WTC11 (cell line): ENCODE data around the gene VCL. TPM values are rescaled to one million over a fixed set of nuclear protein-coding genes. Genes with fewer than 3 reads are reported as not detected.

Experiments used
- ATAC-seq: fragments of 200-7000 bp; cut with Tn5 transposase; 2 replicates; pipeline ENCODE4 v1.10.0; 2021; ENCODE audit warnings: mild to moderate bottlenecking, moderate library complexity
- CTCF ChIA-PET: fragments of 300-600 bp; sonication (Branson Sonifier 250); formaldehyde crosslinking; loops from one replicate; lab custom pipeline; 2021; ENCODE audit warnings: antibody characterized with exemption; lab: Charles Lee
- POLR2A ChIA-PET: fragments of 350-600 bp; sonication (Branson Sonifier 250); formaldehyde crosslinking; loops from one replicate; lab custom pipeline; 2021; ENCODE audit warnings: antibody characterized with exemption; lab: Charles Lee
- DNase-seq: peaks from one replicate; pipeline ENCODE4 v3.0.0; 2021; ENCODE audit warnings: low spot score
- H3K27ac Mint-ChIP-seq: 2 replicates; pipeline ENCODE4 v1.8.0; 2021; ENCODE audit warnings: mixed read lengths
- H3K27me3 Mint-ChIP-seq: 2 replicates; pipeline ENCODE4 v1.8.0; 2021; ENCODE audit warnings: low read depth, mild to moderate bottlenecking, moderate library complexity, mixed read lengths
- H3K36me3 Mint-ChIP-seq: 2 replicates; pipeline ENCODE4 v1.8.0; 2021; ENCODE audit warnings: mixed read lengths
- H3K4me1 Mint-ChIP-seq: 2 replicates; pipeline ENCODE4 v1.8.0; 2022; ENCODE audit warnings: mixed read lengths
- H3K4me3 Mint-ChIP-seq: 2 replicates; pipeline ENCODE4 v1.8.0; 2021; ENCODE audit warnings: mild to moderate bottlenecking, moderate library complexity, mixed read lengths
- H3K9me3 Mint-ChIP-seq: 2 replicates; pipeline ENCODE4 v1.8.0; 2021; ENCODE audit warnings: mixed read lengths
- ATF1 ChIP-seq: sonication (generic); formaldehyde crosslinking; IDR thresholded peaks from 2 replicates; pipeline ENCODE4 v1.8.1; 2023; ENCODE audit warnings: mild to moderate bottlenecking, moderate library complexity, missing genetic modification reagents
- GTF2I ChIP-seq: fragments of 250-450 bp; sonication (Bioruptor Pico); conservative IDR thresholded peaks from 2 replicates; pipeline ENCODE4 v1.4.0; 2021; ENCODE audit warnings: mild to moderate bottlenecking
- IRF2 ChIP-seq: sonication (generic); formaldehyde crosslinking; IDR thresholded peaks from 2 replicates; pipeline ENCODE4 v1.8.0; 2022; ENCODE audit warnings: low read depth, missing genetic modification reagents, borderline replicate concordance
- JAZF1 ChIP-seq: fragments of 250-450 bp; sonication (Bioruptor Pico); IDR thresholded peaks from 2 replicates; pipeline ENCODE4 v1.9.0; 2021; ENCODE audit warnings: moderate library complexity, mild to moderate bottlenecking, inconsistent platforms
- JUN ChIP-seq: sonication (generic); formaldehyde crosslinking; IDR thresholded peaks from 2 replicates; pipeline ENCODE4 v1.8.0; 2023; ENCODE audit warnings: mild to moderate bottlenecking, missing genetic modification reagents
- KAT7 ChIP-seq: sonication (generic); formaldehyde crosslinking; IDR thresholded peaks from 2 replicates; pipeline ENCODE4 v1.8.1; 2023; ENCODE audit warnings: missing genetic modification reagents, mild to moderate bottlenecking, borderline replicate concordance
- NFYB ChIP-seq: sonication (generic); formaldehyde crosslinking; conservative IDR thresholded peaks from 2 replicates; pipeline ENCODE4 v1.8.0; 2022; ENCODE audit warnings: low read depth, missing genetic modification reagents
- NR1H2 ChIP-seq: sonication (generic); formaldehyde crosslinking; IDR thresholded peaks from 2 replicates; pipeline ENCODE4 v1.9.0; 2021; ENCODE audit warnings: mild to moderate bottlenecking, moderate library complexity, missing genetic modification reagents
- ZNF317 ChIP-seq: sonication (generic); formaldehyde crosslinking; IDR thresholded peaks from 2 replicates; pipeline ENCODE4 v1.8.1; 2023; ENCODE audit warnings: low read depth, mild to moderate bottlenecking, moderate library complexity, missing genetic modification reagents, borderline replicate concordance
- ZNF396 ChIP-seq: fragments of 250-450 bp; sonication (Bioruptor Pico); IDR thresholded peaks from 2 replicates; pipeline ENCODE4 v1.8.0; 2021; ENCODE audit warnings: mild to moderate bottlenecking, moderate library complexity, borderline replicate concordance
- ZNF416 ChIP-seq: fragments of 250-450 bp; sonication (Bioruptor Pico); IDR thresholded peaks from 2 replicates; pipeline ENCODE4 v1.9.0; 2021; ENCODE audit warnings: mild to moderate bottlenecking, inconsistent platforms
- total RNA-seq: library from RNA; stranded (reverse); gene quantifications from 3 replicates; pipeline ENCODE4 v1.2.3, GENCODE V29; 2021
- TF ChIP-seq, protein P1 (sequence below): sonication (generic); formaldehyde crosslinking; IDR thresholded peaks from 2 replicates; pipeline ENCODE4 v1.8.1; 2023; ENCODE audit warnings: mild to moderate bottlenecking, moderate library complexity, missing genetic modification reagents
- TF ChIP-seq, protein P2 (sequence below): sonication (generic); formaldehyde crosslinking; IDR thresholded peaks from 2 replicates; pipeline ENCODE4 v1.8.1; 2022; ENCODE audit warnings: missing genetic modification reagents, borderline replicate concordance
- TF ChIP-seq, protein P3 (sequence below): sonication (generic); formaldehyde crosslinking; IDR thresholded peaks from 2 replicates; pipeline ENCODE4 v1.8.0; 2023; ENCODE audit warnings: mild to moderate bottlenecking, missing genetic modification reagents
- TF ChIP-seq, protein P4 (sequence below): fragments of 200-600 bp; IDR thresholded peaks from 2 replicates; pipeline ENCODE4 v1.8.0; 2022; ENCODE audit warnings: antibody characterized with exemption
- TF ChIP-seq, protein P5 (sequence below): sonication (generic); formaldehyde crosslinking; IDR thresholded peaks from 2 replicates; pipeline ENCODE4 v1.8.1; 2023; ENCODE audit warnings: mild to moderate bottlenecking, missing genetic modification reagents, borderline replicate concordance
- TF ChIP-seq, protein P6 (sequence below): sonication (generic); formaldehyde crosslinking; IDR thresholded peaks from 2 replicates; pipeline ENCODE4 v1.8.0; 2022; ENCODE audit warnings: mild to moderate bottlenecking, missing genetic modification reagents
- TF ChIP-seq, protein P7 (sequence below): sonication (generic); formaldehyde crosslinking; IDR thresholded peaks from 2 replicates; pipeline ENCODE4 v1.8.1; 2023; ENCODE audit warnings: mild to moderate bottlenecking, missing genetic modification reagents

The VCL gene
- total RNA-seq, 1 experiment from 2014 or later: 225 TPM

DNA sequence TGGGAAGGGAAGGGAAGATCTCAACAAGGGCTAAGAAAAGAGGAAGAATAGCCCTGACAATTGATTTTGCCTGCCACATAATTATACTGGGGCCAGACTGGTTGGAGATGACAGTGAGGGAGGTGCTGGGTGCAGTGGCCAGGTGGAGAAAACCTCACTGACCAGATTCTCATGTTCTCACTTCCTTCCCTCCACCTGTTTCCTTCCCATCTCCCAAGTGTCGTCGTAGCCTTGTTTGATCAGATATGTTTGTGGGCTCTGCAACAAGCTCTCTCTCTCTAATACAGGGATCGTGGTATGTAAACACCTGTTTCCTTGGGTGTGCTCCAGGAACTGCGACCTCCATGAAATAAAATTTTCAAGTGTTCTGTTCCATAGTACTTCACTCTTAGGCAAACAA is 60.2 kb downstream of the VCL start:
- Mint-ChIP-seq H3K27ac (peak overlapping the region; percentile 90), H3K36me3 (peaks cover 20% of the 10 kb centered on the region), H3K27me3 (no peaks in the 10 kb centered on the region), H3K4me1 (peaks cover 5% of the 10 kb centered on the region), H3K9me3 (peaks cover 5% of the 10 kb centered on the region), H3K4me3 (no peak overlapping the region)
- ATAC-seq (no peak), DNase-seq (no peak)
- ChIA-PET POLR2A (no interaction called here), CTCF (interaction anchor here (0.7 to 1.6 kb wide), 3 partner anchors 19 to 158 kb away, joined by 3 to 5 read pairs (median 4); no protein-coding TSS in a partner anchor)
- TF ChIP-seq, protein P1, sequence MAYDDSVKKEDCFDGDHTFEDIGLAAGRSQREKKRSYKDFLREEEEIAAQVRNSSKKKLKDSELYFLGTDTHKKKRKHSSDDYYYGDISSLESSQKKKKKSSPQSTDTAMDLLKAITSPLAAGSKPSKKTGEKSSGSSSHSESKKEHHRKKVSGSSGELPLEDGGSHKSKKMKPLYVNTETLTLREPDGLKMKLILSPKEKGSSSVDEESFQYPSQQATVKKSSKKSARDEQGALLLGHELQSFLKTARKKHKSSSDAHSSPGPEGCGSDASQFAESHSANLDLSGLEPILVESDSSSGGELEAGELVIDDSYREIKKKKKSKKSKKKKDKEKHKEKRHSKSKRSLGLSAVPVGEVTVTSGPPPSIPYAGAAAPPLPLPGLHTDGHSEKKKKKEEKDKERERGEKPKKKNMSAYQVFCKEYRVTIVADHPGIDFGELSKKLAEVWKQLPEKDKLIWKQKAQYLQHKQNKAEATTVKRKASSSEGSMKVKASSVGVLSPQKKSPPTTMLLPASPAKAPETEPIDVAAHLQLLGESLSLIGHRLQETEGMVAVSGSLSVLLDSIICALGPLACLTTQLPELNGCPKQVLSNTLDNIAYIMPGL (CRISPR knock-in tag): no peak
- TF ChIP-seq NR1H2 (CRISPR knock-in tag) (no peak), NFYB (CRISPR knock-in tag) (no peak), ZNF317 (CRISPR knock-in tag) (no peak), GTF2I (no peak), ZNF396 (CRISPR knock-in tag) (no peak), KAT7 (CRISPR knock-in tag) (no peak), ZNF416 (no peak), JAZF1 (CRISPR knock-in tag) (no peak)
- TF ChIP-seq, protein P2, sequence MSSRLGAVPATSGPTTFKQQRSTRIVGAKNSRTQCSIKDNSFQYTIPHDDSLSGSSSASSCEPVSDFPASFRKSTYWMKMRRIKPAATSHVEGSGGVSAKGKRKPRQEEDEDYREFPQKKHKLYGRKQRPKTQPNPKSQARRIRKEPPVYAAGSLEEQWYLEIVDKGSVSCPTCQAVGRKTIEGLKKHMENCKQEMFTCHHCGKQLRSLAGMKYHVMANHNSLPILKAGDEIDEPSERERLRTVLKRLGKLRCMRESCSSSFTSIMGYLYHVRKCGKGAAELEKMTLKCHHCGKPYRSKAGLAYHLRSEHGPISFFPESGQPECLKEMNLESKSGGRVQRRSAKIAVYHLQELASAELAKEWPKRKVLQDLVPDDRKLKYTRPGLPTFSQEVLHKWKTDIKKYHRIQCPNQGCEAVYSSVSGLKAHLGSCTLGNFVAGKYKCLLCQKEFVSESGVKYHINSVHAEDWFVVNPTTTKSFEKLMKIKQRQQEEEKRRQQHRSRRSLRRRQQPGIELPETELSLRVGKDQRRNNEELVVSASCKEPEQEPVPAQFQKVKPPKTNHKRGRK (CRISPR knock-in tag): no peak
- TF ChIP-seq, protein P3, sequence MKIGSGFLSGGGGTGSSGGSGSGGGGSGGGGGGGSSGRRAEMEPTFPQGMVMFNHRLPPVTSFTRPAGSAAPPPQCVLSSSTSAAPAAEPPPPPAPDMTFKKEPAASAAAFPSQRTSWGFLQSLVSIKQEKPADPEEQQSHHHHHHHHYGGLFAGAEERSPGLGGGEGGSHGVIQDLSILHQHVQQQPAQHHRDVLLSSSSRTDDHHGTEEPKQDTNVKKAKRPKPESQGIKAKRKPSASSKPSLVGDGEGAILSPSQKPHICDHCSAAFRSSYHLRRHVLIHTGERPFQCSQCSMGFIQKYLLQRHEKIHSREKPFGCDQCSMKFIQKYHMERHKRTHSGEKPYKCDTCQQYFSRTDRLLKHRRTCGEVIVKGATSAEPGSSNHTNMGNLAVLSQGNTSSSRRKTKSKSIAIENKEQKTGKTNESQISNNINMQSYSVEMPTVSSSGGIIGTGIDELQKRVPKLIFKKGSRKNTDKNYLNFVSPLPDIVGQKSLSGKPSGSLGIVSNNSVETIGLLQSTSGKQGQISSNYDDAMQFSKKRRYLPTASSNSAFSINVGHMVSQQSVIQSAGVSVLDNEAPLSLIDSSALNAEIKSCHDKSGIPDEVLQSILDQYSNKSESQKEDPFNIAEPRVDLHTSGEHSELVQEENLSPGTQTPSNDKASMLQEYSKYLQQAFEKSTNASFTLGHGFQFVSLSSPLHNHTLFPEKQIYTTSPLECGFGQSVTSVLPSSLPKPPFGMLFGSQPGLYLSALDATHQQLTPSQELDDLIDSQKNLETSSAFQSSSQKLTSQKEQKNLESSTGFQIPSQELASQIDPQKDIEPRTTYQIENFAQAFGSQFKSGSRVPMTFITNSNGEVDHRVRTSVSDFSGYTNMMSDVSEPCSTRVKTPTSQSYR (CRISPR knock-in tag): no peak
- TF ChIP-seq, protein P4, sequence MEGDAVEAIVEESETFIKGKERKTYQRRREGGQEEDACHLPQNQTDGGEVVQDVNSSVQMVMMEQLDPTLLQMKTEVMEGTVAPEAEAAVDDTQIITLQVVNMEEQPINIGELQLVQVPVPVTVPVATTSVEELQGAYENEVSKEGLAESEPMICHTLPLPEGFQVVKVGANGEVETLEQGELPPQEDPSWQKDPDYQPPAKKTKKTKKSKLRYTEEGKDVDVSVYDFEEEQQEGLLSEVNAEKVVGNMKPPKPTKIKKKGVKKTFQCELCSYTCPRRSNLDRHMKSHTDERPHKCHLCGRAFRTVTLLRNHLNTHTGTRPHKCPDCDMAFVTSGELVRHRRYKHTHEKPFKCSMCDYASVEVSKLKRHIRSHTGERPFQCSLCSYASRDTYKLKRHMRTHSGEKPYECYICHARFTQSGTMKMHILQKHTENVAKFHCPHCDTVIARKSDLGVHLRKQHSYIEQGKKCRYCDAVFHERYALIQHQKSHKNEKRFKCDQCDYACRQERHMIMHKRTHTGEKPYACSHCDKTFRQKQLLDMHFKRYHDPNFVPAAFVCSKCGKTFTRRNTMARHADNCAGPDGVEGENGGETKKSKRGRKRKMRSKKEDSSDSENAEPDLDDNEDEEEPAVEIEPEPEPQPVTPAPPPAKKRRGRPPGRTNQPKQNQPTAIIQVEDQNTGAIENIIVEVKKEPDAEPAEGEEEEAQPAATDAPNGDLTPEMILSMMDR: no peak
- TF ChIP-seq, protein P5, sequence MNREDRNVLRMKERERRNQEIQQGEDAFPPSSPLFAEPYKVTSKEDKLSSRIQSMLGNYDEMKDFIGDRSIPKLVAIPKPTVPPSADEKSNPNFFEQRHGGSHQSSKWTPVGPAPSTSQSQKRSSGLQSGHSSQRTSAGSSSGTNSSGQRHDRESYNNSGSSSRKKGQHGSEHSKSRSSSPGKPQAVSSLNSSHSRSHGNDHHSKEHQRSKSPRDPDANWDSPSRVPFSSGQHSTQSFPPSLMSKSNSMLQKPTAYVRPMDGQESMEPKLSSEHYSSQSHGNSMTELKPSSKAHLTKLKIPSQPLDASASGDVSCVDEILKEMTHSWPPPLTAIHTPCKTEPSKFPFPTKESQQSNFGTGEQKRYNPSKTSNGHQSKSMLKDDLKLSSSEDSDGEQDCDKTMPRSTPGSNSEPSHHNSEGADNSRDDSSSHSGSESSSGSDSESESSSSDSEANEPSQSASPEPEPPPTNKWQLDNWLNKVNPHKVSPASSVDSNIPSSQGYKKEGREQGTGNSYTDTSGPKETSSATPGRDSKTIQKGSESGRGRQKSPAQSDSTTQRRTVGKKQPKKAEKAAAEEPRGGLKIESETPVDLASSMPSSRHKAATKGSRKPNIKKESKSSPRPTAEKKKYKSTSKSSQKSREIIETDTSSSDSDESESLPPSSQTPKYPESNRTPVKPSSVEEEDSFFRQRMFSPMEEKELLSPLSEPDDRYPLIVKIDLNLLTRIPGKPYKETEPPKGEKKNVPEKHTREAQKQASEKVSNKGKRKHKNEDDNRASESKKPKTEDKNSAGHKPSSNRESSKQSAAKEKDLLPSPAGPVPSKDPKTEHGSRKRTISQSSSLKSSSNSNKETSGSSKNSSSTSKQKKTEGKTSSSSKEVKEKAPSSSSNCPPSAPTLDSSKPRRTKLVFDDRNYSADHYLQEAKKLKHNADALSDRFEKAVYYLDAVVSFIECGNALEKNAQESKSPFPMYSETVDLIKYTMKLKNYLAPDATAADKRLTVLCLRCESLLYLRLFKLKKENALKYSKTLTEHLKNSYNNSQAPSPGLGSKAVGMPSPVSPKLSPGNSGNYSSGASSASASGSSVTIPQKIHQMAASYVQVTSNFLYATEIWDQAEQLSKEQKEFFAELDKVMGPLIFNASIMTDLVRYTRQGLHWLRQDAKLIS: no peak

DNA sequence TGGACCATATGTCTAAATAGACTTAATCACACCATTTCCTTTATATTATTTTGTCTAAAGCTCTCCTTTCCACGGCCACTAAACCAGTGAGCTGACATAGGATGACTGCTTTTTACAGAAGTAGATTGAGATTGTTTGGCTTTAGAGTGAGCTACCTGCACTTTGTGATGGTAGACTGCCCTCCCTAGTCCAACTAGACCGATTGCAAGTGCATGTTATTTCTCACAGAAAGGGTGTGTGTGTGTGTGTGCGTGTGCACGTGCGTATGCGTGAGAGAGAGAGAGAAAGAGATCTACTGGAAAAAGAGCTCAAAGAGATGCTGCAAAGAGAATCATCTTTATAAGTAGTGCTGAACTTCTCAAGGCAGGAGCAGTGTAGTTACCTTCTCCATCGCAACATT is 60.7 kb downstream of the VCL start:
- peaks cover 5% of the 10 kb centered on the region for H3K4me1 Mint-ChIP-seq
- peak; percentile 41; the same call in 1 of the 2 replicates for ATAC-seq
- ChIA-PET CTCF (interaction anchor here (0.6 to 1.6 kb wide), 5 partner anchors 15 to 184 kb away, joined by 3 to 5 read pairs (median 4); no protein-coding TSS in a partner anchor), POLR2A (no interaction called here)
- H3K27ac Mint-ChIP-seq: peak overlapping the region; percentile 84
- H3K4me3 Mint-ChIP-seq: no peak overlapping the region
- H3K9me3 Mint-ChIP-seq: peaks cover 10% of the 10 kb centered on the region
- no peak for DNase-seq
- H3K36me3 Mint-ChIP-seq: peaks cover 26% of the 10 kb centered on the region
- H3K27me3 Mint-ChIP-seq: no peaks in the 10 kb centered on the region
- TF ChIP-seq ATF1 (CRISPR knock-in tag) (no peak), JUN (CRISPR knock-in tag) (no peak), IRF2 (CRISPR knock-in tag) (no peak), GTF2I (no peak)
- TF ChIP-seq, protein P3 (CRISPR knock-in tag): no peak
- TF ChIP-seq, protein P6, sequence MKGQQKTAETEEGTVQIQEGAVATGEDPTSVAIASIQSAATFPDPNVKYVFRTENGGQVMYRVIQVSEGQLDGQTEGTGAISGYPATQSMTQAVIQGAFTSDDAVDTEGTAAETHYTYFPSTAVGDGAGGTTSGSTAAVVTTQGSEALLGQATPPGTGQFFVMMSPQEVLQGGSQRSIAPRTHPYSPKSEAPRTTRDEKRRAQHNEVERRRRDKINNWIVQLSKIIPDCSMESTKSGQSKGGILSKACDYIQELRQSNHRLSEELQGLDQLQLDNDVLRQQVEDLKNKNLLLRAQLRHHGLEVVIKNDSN (CRISPR knock-in tag): no peak
- TF ChIP-seq, protein P7, sequence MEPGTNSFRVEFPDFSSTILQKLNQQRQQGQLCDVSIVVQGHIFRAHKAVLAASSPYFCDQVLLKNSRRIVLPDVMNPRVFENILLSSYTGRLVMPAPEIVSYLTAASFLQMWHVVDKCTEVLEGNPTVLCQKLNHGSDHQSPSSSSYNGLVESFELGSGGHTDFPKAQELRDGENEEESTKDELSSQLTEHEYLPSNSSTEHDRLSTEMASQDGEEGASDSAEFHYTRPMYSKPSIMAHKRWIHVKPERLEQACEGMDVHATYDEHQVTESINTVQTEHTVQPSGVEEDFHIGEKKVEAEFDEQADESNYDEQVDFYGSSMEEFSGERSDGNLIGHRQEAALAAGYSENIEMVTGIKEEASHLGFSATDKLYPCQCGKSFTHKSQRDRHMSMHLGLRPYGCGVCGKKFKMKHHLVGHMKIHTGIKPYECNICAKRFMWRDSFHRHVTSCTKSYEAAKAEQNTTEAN: no peak
